Nephron progenitor cell (in vitro differentiated cells): ENCODE data around the gene TAGLN3.

Experiments
- DNase-seq: peaks from one replicate; pipeline ENCODE4 v3.0.0; 2021
- H3K27ac Mint-ChIP-seq: 2 replicates; pipeline ENCODE4 v1.8.0; 2021; ENCODE audit warnings: mild to moderate bottlenecking, moderate library complexity, mixed read lengths
- H3K27me3 Mint-ChIP-seq: 2 replicates; pipeline ENCODE4 v1.8.0; 2021; ENCODE audit warnings: mild to moderate bottlenecking, low read depth, mixed read lengths; ENCODE audit not compliant: poor library complexity
- H3K36me3 Mint-ChIP-seq: 2 replicates; pipeline ENCODE4 v1.8.0; 2021; ENCODE audit warnings: low read depth, mixed read lengths
- H3K4me1 Mint-ChIP-seq: 2 replicates; pipeline ENCODE4 v1.8.0; 2021; ENCODE audit warnings: mixed read lengths
- H3K4me3 Mint-ChIP-seq: 2 replicates; pipeline ENCODE4 v1.8.0; 2021; ENCODE audit warnings: mild to moderate bottlenecking, moderate library complexity, mixed read lengths
- H3K9me3 Mint-ChIP-seq: 2 replicates; pipeline ENCODE4 v1.8.0; 2021; ENCODE audit warnings: mild to moderate bottlenecking, moderate library complexity, mixed read lengths
- TF ChIP-seq, protein P1 (sequence below): fragments of 200-600 bp; sonication (generic); IDR thresholded peaks from 2 replicates; pipeline ENCODE4 v1.5.0; 2021; ENCODE audit warnings: antibody characterized with exemption

Gene TAGLN3

GRCh38 chr3:112012205-112012992, 13.7 kb downstream of the TAGLN3 start:
- peaks cover 48% of the 10 kb centered on the region for H3K4me1 Mint-ChIP-seq
- H3K36me3 Mint-ChIP-seq: peaks cover 34% of the 10 kb centered on the region
- H3K27ac Mint-ChIP-seq: peak overlapping the region; percentile 84
- H3K27me3 Mint-ChIP-seq: no peaks in the 10 kb centered on the region
- no peak overlapping the region for H3K4me3 Mint-ChIP-seq
- TF ChIP-seq, protein P1, sequence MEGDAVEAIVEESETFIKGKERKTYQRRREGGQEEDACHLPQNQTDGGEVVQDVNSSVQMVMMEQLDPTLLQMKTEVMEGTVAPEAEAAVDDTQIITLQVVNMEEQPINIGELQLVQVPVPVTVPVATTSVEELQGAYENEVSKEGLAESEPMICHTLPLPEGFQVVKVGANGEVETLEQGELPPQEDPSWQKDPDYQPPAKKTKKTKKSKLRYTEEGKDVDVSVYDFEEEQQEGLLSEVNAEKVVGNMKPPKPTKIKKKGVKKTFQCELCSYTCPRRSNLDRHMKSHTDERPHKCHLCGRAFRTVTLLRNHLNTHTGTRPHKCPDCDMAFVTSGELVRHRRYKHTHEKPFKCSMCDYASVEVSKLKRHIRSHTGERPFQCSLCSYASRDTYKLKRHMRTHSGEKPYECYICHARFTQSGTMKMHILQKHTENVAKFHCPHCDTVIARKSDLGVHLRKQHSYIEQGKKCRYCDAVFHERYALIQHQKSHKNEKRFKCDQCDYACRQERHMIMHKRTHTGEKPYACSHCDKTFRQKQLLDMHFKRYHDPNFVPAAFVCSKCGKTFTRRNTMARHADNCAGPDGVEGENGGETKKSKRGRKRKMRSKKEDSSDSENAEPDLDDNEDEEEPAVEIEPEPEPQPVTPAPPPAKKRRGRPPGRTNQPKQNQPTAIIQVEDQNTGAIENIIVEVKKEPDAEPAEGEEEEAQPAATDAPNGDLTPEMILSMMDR: no peak
- no peak for DNase-seq
- no peaks in the 10 kb centered on the region for H3K9me3 Mint-ChIP-seq

- H3K4me3 Mint-ChIP-seq: no peak overlapping the region
- no peaks in the 10 kb centered on the region for H3K9me3 Mint-ChIP-seq
- peaks cover 48% of the 10 kb centered on the region for H3K4me1 Mint-ChIP-seq
- peaks cover 32% of the 10 kb centered on the region for H3K36me3 Mint-ChIP-seq
- TF ChIP-seq, protein P1: peak; percentile 71
- peak overlapping the region; percentile 84 for H3K27ac Mint-ChIP-seq
- DNase-seq: peak; percentile 59
- no peaks in the 10 kb centered on the region for H3K27me3 Mint-ChIP-seq
Measured at GRCh38 chr3:112013058-112013783, 14.5 kb downstream of the TAGLN3 start.

DNA sequence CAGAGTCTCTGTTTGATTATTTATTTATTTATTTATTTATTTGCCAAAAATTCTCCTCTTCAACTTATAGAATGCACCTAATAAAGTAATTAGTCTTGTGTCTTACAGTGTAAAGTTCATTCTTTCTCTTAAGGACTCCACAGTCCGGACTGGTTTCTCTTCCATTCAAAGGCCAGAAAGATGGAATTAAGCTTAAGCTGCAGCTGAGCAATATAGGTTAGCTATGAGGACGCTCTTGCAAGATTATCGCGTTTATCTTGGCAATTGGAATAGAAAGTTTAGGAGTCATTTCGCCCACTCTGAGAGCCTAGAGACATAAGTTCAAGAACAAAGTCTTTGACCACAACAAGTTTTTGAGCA, 15.0 kb downstream of the TAGLN3 start:
- Mint-ChIP-seq H3K4me1 (peaks cover 44% of the 10 kb centered on the region), H3K4me3 (no peak overlapping the region), H3K36me3 (peaks cover 27% of the 10 kb centered on the region), H3K9me3 (no peaks in the 10 kb centered on the region), H3K27me3 (no peaks in the 10 kb centered on the region), H3K27ac (peak overlapping the region; percentile 84)
- no peak for DNase-seq
- TF ChIP-seq, protein P1: no peak

GRCh38 chr3:112017091-112017490, 18.4 kb downstream of the TAGLN3 start:
- H3K27ac Mint-ChIP-seq: no peak overlapping the region
- TF ChIP-seq, protein P1: no peak
- no peak for DNase-seq
- peaks cover 7% of the 10 kb centered on the region for H3K9me3 Mint-ChIP-seq
- H3K4me3 Mint-ChIP-seq: no peak overlapping the region
- H3K4me1 Mint-ChIP-seq: peaks cover 17% of the 10 kb centered on the region
- no peaks in the 10 kb centered on the region for H3K36me3 Mint-ChIP-seq
- no peaks in the 10 kb centered on the region for H3K27me3 Mint-ChIP-seq

GRCh38 chr3:112018712-112019111, 20.0 kb downstream of the TAGLN3 start:
- Mint-ChIP-seq H3K27me3 (no peaks in the 10 kb centered on the region), H3K9me3 (peaks cover 12% of the 10 kb centered on the region), H3K27ac (no peak overlapping the region), H3K36me3 (no peaks in the 10 kb centered on the region), H3K4me3 (no peak overlapping the region), H3K4me1 (peaks cover under 1% of the 10 kb centered on the region)
- TF ChIP-seq, protein P1: no peak
- DNase-seq: no peak
